Activated CD4-positive, alpha-beta memory T cell treated with anti-CD3 and anti-CD28 coated beads, Interleukin-2, amount 10 ng/mL, durations not matched to agents 7 days and 5 days (primary cell): ENCODE results near the gene C11orf42. TPM values are rescaled to one million over a fixed set of nuclear protein-coding genes. Genes with fewer than 3 reads are reported as not detected.

ENCODE experiments used
- CTCF ChIA-PET: fragments of 350-600 bp; sonication (Branson Sonifier 250); formaldehyde crosslinking; loops from one replicate; lab custom pipeline; 2021; ENCODE audit warnings: antibody characterized with exemption, inconsistent platforms; lab: Charles Lee
- POLR2A ChIA-PET: fragments of 350-600 bp; sonication (Branson Sonifier 250); formaldehyde crosslinking; loops from one replicate; lab custom pipeline; 2021; ENCODE audit warnings: antibody characterized with exemption; lab: Charles Lee
- DNase-seq: peaks from one replicate; pipeline ENCODE4 v3.0.0-alpha.2; 2020
- H3K27ac Mint-ChIP-seq: one replicate; pipeline ENCODE4 v1.8.0; 2021; ENCODE audit warnings: mild to moderate bottlenecking, mixed read lengths
- H3K27me3 Mint-ChIP-seq: one replicate; pipeline ENCODE4 v1.8.0; 2021; ENCODE audit warnings: mixed read lengths
- H3K36me3 Mint-ChIP-seq: one replicate; pipeline ENCODE4 v1.8.0; 2021; ENCODE audit warnings: low read depth, mixed read lengths
- H3K4me1 Mint-ChIP-seq: one replicate; pipeline ENCODE4 v1.8.0; 2021; ENCODE audit warnings: mixed read lengths
- H3K4me3 Mint-ChIP-seq: one replicate; pipeline ENCODE4 v1.8.0; 2021; ENCODE audit warnings: mild to moderate bottlenecking, mixed read lengths
- H3K9me3 Mint-ChIP-seq: one replicate; pipeline ENCODE4 v1.8.0; 2021; ENCODE audit warnings: mixed read lengths
- total RNA-seq, 2 experiments: library from RNA; stranded (reverse); gene quantifications; one replicate each; pipeline ENCODE4 v1.2.3, GENCODE V29; 2021

C11orf42 gene
- total RNA-seq, 2 experiments from 2014 or later: not detected

GRCh38 chr11:6203327-6203726 is 2.0 kb upstream of the C11orf42 start:
- POLR2A ChIA-PET: interaction anchor here (1.0 kb wide), 1 partner anchor 31 kb away, joined by 3 read pairs; the partner anchor contains the start of gene FHIP1B
- Mint-ChIP-seq H3K27ac (no peak overlapping the region), H3K9me3 (no peaks in the 10 kb centered on the region), H3K4me3 (no peak overlapping the region), H3K4me1 (peaks cover 30% of the 10 kb centered on the region), H3K36me3 (peaks cover 4% of the 10 kb centered on the region), H3K27me3 (no peaks in the 10 kb centered on the region)
- CTCF ChIA-PET: no interaction called here
- DNase-seq: peak; percentile 23

DNA sequence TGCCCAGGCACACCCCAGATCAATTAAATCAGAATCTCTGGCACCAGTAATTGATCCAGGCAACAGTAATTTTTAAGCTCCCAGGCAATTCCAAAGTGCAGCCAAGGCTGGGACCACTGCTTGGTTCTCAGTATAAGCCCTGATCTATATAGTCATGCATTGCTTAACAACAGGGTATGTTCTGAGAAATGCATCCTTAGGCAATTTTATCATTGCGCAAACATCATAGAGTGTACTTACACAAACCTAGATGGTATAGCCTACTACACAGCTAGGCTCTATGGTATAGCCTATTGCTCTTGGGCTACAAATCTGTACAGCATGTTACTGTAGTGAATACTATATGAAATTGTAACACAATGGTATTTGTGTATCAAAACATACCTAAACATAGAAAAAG is 651 bp upstream of the C11orf42 start:
- ChIA-PET CTCF (interaction anchor here (0.9 kb wide), 1 partner anchor 174 kb away, joined by 3 read pairs; no protein-coding TSS in a partner anchor), POLR2A (no interaction called here)
- peaks cover 13% of the 10 kb centered on the region for H3K36me3 Mint-ChIP-seq
- no peak overlapping the region for H3K27ac Mint-ChIP-seq
- no peak for DNase-seq
- H3K4me3 Mint-ChIP-seq: no peak overlapping the region
- no peaks in the 10 kb centered on the region for H3K27me3 Mint-ChIP-seq
- H3K4me1 Mint-ChIP-seq: peaks cover 30% of the 10 kb centered on the region
- H3K9me3 Mint-ChIP-seq: no peaks in the 10 kb centered on the region

- Mint-ChIP-seq H3K27me3 (no peaks in the 10 kb centered on the region), H3K4me1 (peaks cover 23% of the 10 kb centered on the region), H3K27ac (no peak overlapping the region), H3K9me3 (no peaks in the 10 kb centered on the region), H3K36me3 (peaks cover 15% of the 10 kb centered on the region), H3K4me3 (no peak overlapping the region)
- ChIA-PET CTCF (interaction anchor here (1.7 to 1.9 kb wide), 2 partner anchors 44 to 156 kb away, joined by 4 read pairs; no protein-coding TSS in a partner anchor), POLR2A (interaction anchor here (1.4 kb wide), 1 partner anchor 18 kb away, joined by 3 read pairs; no protein-coding TSS in a partner anchor)
- no peak for DNase-seq
Measured at GRCh38 chr11:6206456-6207180, 1.3 kb downstream of the C11orf42 start.

GRCh38 chr11:6209801-6210200 is 4.4 kb downstream of the C11orf42 start:
- peaks cover 15% of the 10 kb centered on the region for H3K36me3 Mint-ChIP-seq
- H3K9me3 Mint-ChIP-seq: no peaks in the 10 kb centered on the region

DNA sequence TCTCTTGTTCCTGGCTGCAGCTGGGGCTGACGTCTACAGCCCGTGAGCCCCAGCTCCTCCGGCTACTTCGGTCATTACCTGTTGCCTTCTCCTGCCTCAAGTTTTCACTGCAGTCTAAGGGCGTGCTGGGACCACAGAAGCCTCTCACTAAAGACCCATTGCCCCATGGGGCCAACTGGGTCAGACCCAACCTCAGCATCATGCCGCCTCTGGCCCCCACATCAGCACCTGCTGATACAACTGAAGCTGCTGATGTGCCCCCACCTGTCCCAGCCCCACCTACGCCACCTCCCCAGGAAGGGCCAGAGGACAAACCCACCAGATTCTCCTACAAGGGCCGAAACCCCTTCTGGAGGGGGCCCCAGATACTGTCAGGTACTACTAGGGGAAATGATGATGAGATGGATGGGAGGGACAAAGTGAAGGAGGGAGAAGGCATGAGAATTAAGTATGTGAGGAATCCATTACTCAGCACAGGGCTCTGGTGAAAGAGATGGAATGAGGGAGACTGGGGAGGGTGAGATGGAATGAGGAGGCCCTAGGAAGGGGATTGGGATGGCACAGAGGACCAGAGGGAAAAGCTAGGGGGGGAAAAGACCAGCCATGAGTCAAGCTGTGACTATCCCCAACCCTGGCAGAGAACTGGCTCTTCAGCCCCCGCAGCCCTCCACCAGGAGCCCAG is 5.1 kb downstream of the C11orf42 start:
- Mint-ChIP-seq H3K27ac (no peak overlapping the region), H3K36me3 (peaks cover 17% of the 10 kb centered on the region), H3K27me3 (no peaks in the 10 kb centered on the region), H3K9me3 (no peaks in the 10 kb centered on the region), H3K4me3 (no peak overlapping the region), H3K4me1 (no peaks in the 10 kb centered on the region)
- no peak for DNase-seq
- CTCF ChIA-PET: no interaction called here
- POLR2A ChIA-PET: no interaction called here

More at GRCh38 chr11:6209801-6210200, 4.4 kb downstream of the C11orf42 start:
- DNase-seq: no peak
- Mint-ChIP-seq H3K27me3 (no peaks in the 10 kb centered on the region), H3K27ac (no peak overlapping the region), H3K4me1 (no peaks in the 10 kb centered on the region), H3K4me3 (no peak overlapping the region)
- CTCF ChIA-PET: no interaction called here
- POLR2A ChIA-PET: no interaction called here

DNA sequence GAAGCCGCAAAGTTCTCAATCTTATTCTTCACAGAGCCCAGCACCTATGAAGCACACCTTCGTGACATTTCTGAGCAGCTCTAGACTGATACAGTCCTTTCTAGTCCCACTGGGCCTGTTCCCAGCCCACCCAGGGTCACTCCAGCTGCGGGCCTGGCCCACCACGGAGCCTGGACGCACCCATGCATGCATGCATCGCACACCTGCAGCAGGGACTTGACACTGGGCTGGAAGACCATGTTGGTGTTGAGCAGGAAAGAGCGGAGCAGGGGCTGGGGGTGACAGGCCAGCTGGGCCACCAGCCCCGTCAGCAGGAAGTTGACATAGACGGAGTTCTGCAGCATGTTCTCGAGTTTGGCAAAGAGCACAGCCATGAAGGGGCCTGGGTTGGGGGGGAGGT is 9.2 kb downstream of the C11orf42 start:
- H3K9me3 Mint-ChIP-seq: no peaks in the 10 kb centered on the region

GRCh38 chr11:6216501-6216900 is 11.1 kb downstream of the C11orf42 start:
- Mint-ChIP-seq H3K27me3 (no peaks in the 10 kb centered on the region), H3K27ac (no peak overlapping the region), H3K4me1 (peaks cover 9% of the 10 kb centered on the region), H3K4me3 (no peak overlapping the region), H3K9me3 (no peaks in the 10 kb centered on the region), H3K36me3 (peaks cover 29% of the 10 kb centered on the region)
- POLR2A ChIA-PET: interaction anchor here (0.9 to 2.3 kb wide), 2 partner anchors 18 to 41 kb away, joined by 3 to 7 read pairs; partner anchors contain the start of gene FHIP1B
- CTCF ChIA-PET: interaction anchor here (0.7 to 1.8 kb wide), 3 partner anchors 34 to 146 kb away, joined by 3 to 4 read pairs (median 3); no protein-coding TSS in a partner anchor
- DNase-seq: no peak

More for the DNA sequence above, 9.2 kb downstream of the C11orf42 start:
- H3K36me3 Mint-ChIP-seq: peaks cover 19% of the 10 kb centered on the region
- DNase-seq: no peak
- POLR2A ChIA-PET: no interaction called here
- H3K27ac Mint-ChIP-seq: no peak overlapping the region
- no peak overlapping the region for H3K4me3 Mint-ChIP-seq
- CTCF ChIA-PET: no interaction called here
- peaks cover 5% of the 10 kb centered on the region for H3K4me1 Mint-ChIP-seq
- no peaks in the 10 kb centered on the region for H3K27me3 Mint-ChIP-seq

- Mint-ChIP-seq H3K36me3 (peaks cover 37% of the 10 kb centered on the region), H3K27me3 (no peaks in the 10 kb centered on the region), H3K4me3 (no peak overlapping the region), H3K27ac (no peak overlapping the region), H3K9me3 (no peaks in the 10 kb centered on the region), H3K4me1 (peaks cover 9% of the 10 kb centered on the region)
- POLR2A ChIA-PET: interaction anchor here (1.1 kb wide), 1 partner anchor 12 kb away, joined by 3 read pairs; no protein-coding TSS in a partner anchor
- DNase-seq: no peak
- CTCF ChIA-PET: no interaction called here
Measured at GRCh38 chr11:6217722-6218121, 12.4 kb downstream of the C11orf42 start.

- POLR2A ChIA-PET: interaction anchor here (1.1 kb wide), 1 partner anchor 184 kb away, joined by 3 read pairs; no protein-coding TSS in a partner anchor
- Mint-ChIP-seq H3K4me3 (no peak overlapping the region), H3K36me3 (peaks cover 37% of the 10 kb centered on the region), H3K27ac (no peak overlapping the region), H3K4me1 (peaks cover 9% of the 10 kb centered on the region), H3K27me3 (no peaks in the 10 kb centered on the region), H3K9me3 (no peaks in the 10 kb centered on the region)
- CTCF ChIA-PET: no interaction called here
- no peak for DNase-seq
Measured at GRCh38 chr11:6219359-6219758, 14.0 kb downstream of the C11orf42 start.

DNA sequence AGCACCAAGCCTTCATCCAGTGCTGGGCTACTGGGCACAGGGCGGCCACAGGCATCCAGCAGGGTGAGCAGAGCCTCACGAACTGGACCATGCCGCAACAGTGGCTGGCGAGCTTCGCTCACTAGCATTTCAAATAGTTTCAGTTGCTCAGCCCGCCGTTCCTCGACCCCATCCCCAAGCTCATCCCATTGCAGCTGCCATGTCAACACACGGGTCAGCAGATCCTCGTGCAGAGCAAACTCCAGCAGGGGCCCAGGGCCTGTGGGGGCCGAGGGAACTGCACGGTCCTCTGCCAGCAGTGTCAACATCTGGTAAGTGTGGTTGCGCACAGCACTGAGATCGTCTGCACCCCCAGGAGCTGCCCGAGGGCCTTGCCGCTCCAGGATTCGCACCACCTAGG is 18.5 kb downstream of the C11orf42 start:
- Mint-ChIP-seq H3K36me3 (peaks cover 29% of the 10 kb centered on the region), H3K9me3 (no peaks in the 10 kb centered on the region), H3K27me3 (no peaks in the 10 kb centered on the region), H3K4me1 (peaks cover 17% of the 10 kb centered on the region), H3K4me3 (no peak overlapping the region), H3K27ac (no peak overlapping the region)
- DNase-seq: no peak
- ChIA-PET CTCF (no interaction called here), POLR2A (interaction anchor here (1.3 kb wide), 1 partner anchor 17 kb away, joined by 3 read pairs; no protein-coding TSS in a partner anchor)

- no peaks in the 10 kb centered on the region for H3K27me3 Mint-ChIP-seq
- no peak overlapping the region for H3K4me3 Mint-ChIP-seq
- no peak for DNase-seq
- peaks cover 16% of the 10 kb centered on the region for H3K4me1 Mint-ChIP-seq
- CTCF ChIA-PET: no interaction called here
- no peaks in the 10 kb centered on the region for H3K9me3 Mint-ChIP-seq
- no peak overlapping the region for H3K27ac Mint-ChIP-seq
- POLR2A ChIA-PET: interaction anchor here (1.3 kb wide), 1 partner anchor 18 kb away, joined by 3 read pairs; no protein-coding TSS in a partner anchor
- H3K36me3 Mint-ChIP-seq: peaks cover 31% of the 10 kb centered on the region
Measured at GRCh38 chr11:6224421-6224820, 19.1 kb downstream of the C11orf42 start.

- DNase-seq: no peak
- Mint-ChIP-seq H3K9me3 (no peaks in the 10 kb centered on the region), H3K36me3 (peaks cover 30% of the 10 kb centered on the region), H3K4me1 (peaks cover 17% of the 10 kb centered on the region), H3K27ac (no peak overlapping the region), H3K27me3 (no peaks in the 10 kb centered on the region), H3K4me3 (no peak overlapping the region)
- ChIA-PET CTCF (no interaction called here), POLR2A (interaction anchor here (1.3 kb wide), 2 partner anchors 10 to 19 kb away, joined by 3 read pairs; no protein-coding TSS in a partner anchor)
Measured at GRCh38 chr11:6225024-6225423, 19.7 kb downstream of the C11orf42 start.

GRCh38 chr11:6225896-6226295 is 20.5 kb downstream of the C11orf42 start:
- H3K9me3 Mint-ChIP-seq: no peaks in the 10 kb centered on the region
- CTCF ChIA-PET: no interaction called here

More at GRCh38 chr11:6225896-6226295, 20.5 kb downstream of the C11orf42 start:
- no peak overlapping the region for H3K4me3 Mint-ChIP-seq
- H3K36me3 Mint-ChIP-seq: peaks cover 24% of the 10 kb centered on the region
- no peaks in the 10 kb centered on the region for H3K27me3 Mint-ChIP-seq
- POLR2A ChIA-PET: interaction anchor here (1.3 kb wide), 1 partner anchor 10 kb away, joined by 3 read pairs; no protein-coding TSS in a partner anchor
- no peak overlapping the region for H3K27ac Mint-ChIP-seq
- peaks cover 25% of the 10 kb centered on the region for H3K4me1 Mint-ChIP-seq
- no peak for DNase-seq
